SH-SY5Y (cell line): ENCODE results near the gene ZSCAN23.

Experiments
- GATA2 ChIP-seq: IDR thresholded peaks from 2 replicates; pipeline ENCODE4 v1.6.1; 2011; ENCODE audit warnings: mild to moderate bottlenecking, low read depth, low read length
- GATA3 ChIP-seq: IDR thresholded peaks from 2 replicates; pipeline ENCODE4 v1.6.1; 2011; ENCODE audit warnings: low read depth, mild to moderate bottlenecking, low read length, moderate library complexity

DNA sequence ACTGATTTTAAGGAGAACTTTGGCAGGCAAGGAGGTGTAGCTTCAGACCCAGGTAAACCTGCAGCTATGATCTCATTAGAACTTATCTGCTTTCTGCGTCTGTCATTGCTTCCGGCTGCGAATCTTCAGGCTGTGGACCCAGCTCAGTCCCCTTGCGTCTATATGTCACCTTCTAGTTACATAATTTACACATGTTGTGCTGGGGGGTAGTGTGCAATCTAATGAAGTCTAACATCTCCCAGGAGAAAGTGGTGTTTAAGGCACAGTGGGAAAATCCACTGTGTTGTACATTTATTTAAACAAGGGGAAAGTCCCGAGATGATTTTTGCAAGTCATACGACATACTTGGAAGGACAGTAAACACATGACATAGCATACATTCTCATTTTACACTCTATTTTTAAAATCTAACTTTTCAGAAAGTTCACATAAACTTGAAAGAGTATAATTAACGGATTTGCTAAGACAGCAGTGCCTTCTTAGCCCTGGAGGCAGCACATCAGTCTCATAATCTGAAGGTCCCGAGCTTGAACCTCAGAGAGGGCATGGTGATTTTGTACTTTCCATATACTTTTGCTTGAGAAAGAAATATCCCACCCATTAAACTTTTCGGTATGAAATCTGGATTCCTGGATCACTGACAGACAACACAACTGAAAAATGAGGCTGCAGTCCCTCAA is 37.1 kb upstream of the ZSCAN23 start:
- TF ChIP-seq GATA2 (no peak), GATA3 (no peak)
